Body of pancreas (tissue), 4 donors: ENCODE data around the gene KCNRG.

ENCODE experiments used
- POLR2A ChIP-seq, 3 donors: fragments of 450-650 bp; IDR thresholded peaks; one replicate each; pipeline ENCODE4 v1.6.1; 2016; ENCODE audit warnings: antibody characterized with exemption in 3 of 3, mild to moderate bottlenecking in 2 of 3
- TF ChIP-seq, protein P1 (sequence below), 7 experiments: fragments of 450-650 bp in 4 of 7; fragments of 200-600 bp in 3 of 7; sonication (generic) in 3 of 7; IDR thresholded peaks; one replicate each; pipeline ENCODE4 v1.5.1; 2016 to 2019; ENCODE audit warnings: antibody characterized with exemption in 7 of 7

DNA sequence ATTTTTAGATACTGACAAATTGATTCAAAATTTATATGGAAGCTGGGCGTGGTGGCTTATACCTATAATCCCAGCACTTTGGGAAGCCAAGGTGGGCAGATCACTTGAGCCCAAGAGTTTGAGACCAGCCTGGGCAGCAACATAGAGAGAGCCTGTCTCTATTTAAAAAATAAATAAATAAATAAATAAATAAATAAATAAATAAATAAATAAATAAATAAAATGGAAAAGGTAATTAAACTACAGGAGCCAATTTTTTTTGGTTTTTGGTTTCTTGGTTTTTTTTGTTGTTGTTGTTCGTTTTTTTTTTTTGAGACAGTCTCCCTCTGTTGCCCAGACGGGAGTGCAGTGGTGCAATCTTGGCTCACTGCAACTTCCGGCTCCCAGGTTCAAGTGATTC, 47.8 kb upstream of the KCNRG start:
- TF ChIP-seq, protein P1, sequence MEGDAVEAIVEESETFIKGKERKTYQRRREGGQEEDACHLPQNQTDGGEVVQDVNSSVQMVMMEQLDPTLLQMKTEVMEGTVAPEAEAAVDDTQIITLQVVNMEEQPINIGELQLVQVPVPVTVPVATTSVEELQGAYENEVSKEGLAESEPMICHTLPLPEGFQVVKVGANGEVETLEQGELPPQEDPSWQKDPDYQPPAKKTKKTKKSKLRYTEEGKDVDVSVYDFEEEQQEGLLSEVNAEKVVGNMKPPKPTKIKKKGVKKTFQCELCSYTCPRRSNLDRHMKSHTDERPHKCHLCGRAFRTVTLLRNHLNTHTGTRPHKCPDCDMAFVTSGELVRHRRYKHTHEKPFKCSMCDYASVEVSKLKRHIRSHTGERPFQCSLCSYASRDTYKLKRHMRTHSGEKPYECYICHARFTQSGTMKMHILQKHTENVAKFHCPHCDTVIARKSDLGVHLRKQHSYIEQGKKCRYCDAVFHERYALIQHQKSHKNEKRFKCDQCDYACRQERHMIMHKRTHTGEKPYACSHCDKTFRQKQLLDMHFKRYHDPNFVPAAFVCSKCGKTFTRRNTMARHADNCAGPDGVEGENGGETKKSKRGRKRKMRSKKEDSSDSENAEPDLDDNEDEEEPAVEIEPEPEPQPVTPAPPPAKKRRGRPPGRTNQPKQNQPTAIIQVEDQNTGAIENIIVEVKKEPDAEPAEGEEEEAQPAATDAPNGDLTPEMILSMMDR (IDR thresholded peaks at IDR 0.05): no peak
- no peak for TF ChIP-seq POLR2A (IDR thresholded peaks at IDR 0.05)
